CD14-positive monocyte (primary cell): Measurements from ENCODE around the gene TTLL4. TPM values are rescaled to one million over a fixed set of nuclear protein-coding genes. Genes with fewer than 3 reads are reported as not detected.

Experiments
- DNase-seq, 3 donors: peaks; one replicate each; pipeline ENCODE4 v3.0.0-alpha.2; 2011 to 2022
- H2AFZ ChIP-seq: 2 replicates; pipeline ENCODE4 v1.6.0; 2012; ENCODE audit warnings: mild to moderate bottlenecking, low read depth, low read length, inconsistent platforms; ENCODE audit not compliant: insufficient read depth, poor library complexity, severe bottlenecking
- H3K27ac ChIP-seq, 2 donors: 1 replicate in 1 of 2; 2 replicates in 1 of 2; pipeline ENCODE4 v1.5.1; 2012 to 2013; ENCODE audit warnings: low read length in 2 of 2, control low read depth in 1 of 2, inconsistent platforms in 1 of 2, low read depth in 1 of 2, mild to moderate bottlenecking in 1 of 2
- H3K27me3 ChIP-seq, 2 donors: one replicate each; pipeline versions ENCODE4 v1.6.0 to v1.6.1; 2011 to 2013; ENCODE audit warnings: low read length in 2 of 2; ENCODE audit not compliant: control insufficient read depth in 2 of 2, insufficient read depth in 2 of 2
- H3K36me3 ChIP-seq, 2 donors: replicated peaks in 1 of 2; 1 replicate in 1 of 2; 2 replicates in 1 of 2; pipeline versions ENCODE4 v1.5.1 to v1.6.1; 2012 to 2013; ENCODE audit warnings: low read length in 2 of 2, control low read depth in 1 of 2, inconsistent platforms in 1 of 2, mild to moderate bottlenecking in 1 of 2; ENCODE audit not compliant: insufficient read depth in 2 of 2, control insufficient read depth in 1 of 2
- H3K4me1 ChIP-seq, 2 donors: 1 replicate in 1 of 2; 2 replicates in 1 of 2; pipeline versions ENCODE4 v1.5.1 to v1.6.1; 2012 to 2013; ENCODE audit warnings: low read length in 2 of 2, control low read depth in 1 of 2, inconsistent platforms in 1 of 2, mild to moderate bottlenecking in 1 of 2, moderate library complexity in 1 of 2; ENCODE audit not compliant: insufficient read depth in 2 of 2, control insufficient read depth in 1 of 2
- H3K4me2 ChIP-seq: replicated peaks from 2 replicates; pipeline ENCODE3; 2012; ENCODE audit warnings: low read length, moderate library complexity, mild to moderate bottlenecking; ENCODE audit not compliant: poor library complexity, severe bottlenecking; ENCODE audit errors: extremely low read depth
- H3K4me3 ChIP-seq, 3 experiments: fragments of 200-600 bp in 1 of 3; sonication (generic) in 1 of 3; replicated peaks in 1 of 3; 1 replicate in 2 of 3; 2 replicates in 1 of 3; pipeline ENCODE4 v1.5.1; 2011 to 2013; ENCODE audit warnings: low read length in 3 of 3, mild to moderate bottlenecking in 3 of 3, control low read depth in 2 of 3, low read depth in 2 of 3, inconsistent platforms in 1 of 3, moderate library complexity in 1 of 3
- H3K79me2 ChIP-seq: 2 replicates; pipeline ENCODE4 v1.6.0; 2012; ENCODE audit warnings: mild to moderate bottlenecking, control low read depth, inconsistent platforms, low read length, moderate library complexity; ENCODE audit not compliant: insufficient read depth
- H3K9ac ChIP-seq: 2 replicates; pipeline ENCODE4 v1.6.0; 2017; ENCODE audit warnings: low read length, mild to moderate bottlenecking; ENCODE audit not compliant: insufficient read depth, poor library complexity, severe bottlenecking
- H3K9me3 ChIP-seq, 2 donors: replicated peaks in 1 of 2; 1 replicate in 1 of 2; 2 replicates in 1 of 2; pipeline versions ENCODE4 v1.5.1 to v1.6.1; 2012 to 2013; ENCODE audit warnings: low read length in 2 of 2, control low read depth in 1 of 2; ENCODE audit not compliant: control insufficient read depth in 1 of 2, insufficient read depth in 1 of 2
- H4K20me1 ChIP-seq: 2 replicates; pipeline ENCODE4 v1.6.0; 2012; ENCODE audit warnings: mild to moderate bottlenecking, low read length, control low read depth, moderate library complexity; ENCODE audit not compliant: insufficient read depth
- H3K27ac Mint-ChIP-seq, 7 donors: one replicate each; pipeline ENCODE4 v1.8.0; 2020; ENCODE audit warnings: mild to moderate bottlenecking in 7 of 7, mixed read lengths in 7 of 7, moderate library complexity in 6 of 7, inconsistent platforms in 2 of 7
- H3K27me3 Mint-ChIP-seq, 3 donors: one replicate each; pipeline ENCODE4 v1.8.0; 2021 to 2022; ENCODE audit warnings: low read depth in 3 of 3, mild to moderate bottlenecking in 3 of 3, mixed read lengths in 3 of 3, moderate library complexity in 3 of 3, inconsistent platforms in 1 of 3
- H3K36me3 Mint-ChIP-seq, 2 donors: one replicate each; pipeline ENCODE4 v1.8.0; 2020; ENCODE audit warnings: mixed read lengths in 2 of 2, inconsistent platforms in 1 of 2, mild to moderate bottlenecking in 1 of 2
- H3K4me1 Mint-ChIP-seq: one replicate; pipeline ENCODE4 v1.8.0; 2020; ENCODE audit warnings: mild to moderate bottlenecking, mixed read lengths
- H3K4me3 Mint-ChIP-seq, 2 donors: one replicate each; pipeline ENCODE4 v1.8.0; 2020; ENCODE audit warnings: mild to moderate bottlenecking in 2 of 2, mixed read lengths in 2 of 2, moderate library complexity in 1 of 2
- H3K9me3 Mint-ChIP-seq, 7 donors: one replicate each; pipeline ENCODE4 v1.8.0; 2020 to 2022; ENCODE audit warnings: mixed read lengths in 7 of 7, mild to moderate bottlenecking in 6 of 7, moderate library complexity in 6 of 7, inconsistent platforms in 2 of 7
- WGBS: methylation state at CpG from one replicate; pipeline ENCODE4 v1.1.5; 2013; ENCODE audit warnings: missing lambda C conversion rate; ENCODE audit not compliant: insufficient coverage; 5-methylcytosine and 5-hydroxymethylcytosine counted together
- intact Hi-C, 2 donors: fragments of 100-400 bp; cut with micrococcal nuclease; formaldehyde crosslinking; loops; one replicate each; pipeline versions ENCODE4 v1.15.0 to v1.15.1; 2023
- polyA plus RNA-seq, 3 donors: library from polyadenylated mRNA; depleted of rRNA in 1 of 3; unstranded in 2 of 3; stranded (reverse) in 1 of 3; fragments of 300-500 nt in 2 of 3; fragments of >200 nt in 1 of 3; fragmentation: Illumina TruSeq in 2 of 3; gene quantifications; 1 replicate in 2 of 3; 2 replicates in 1 of 3; pipeline ENCODE4 v1.2.3, GENCODE V29; 2012 to 2021
- TF ChIP-seq, protein P1 (sequence below): fragments of 200-600 bp; IDR thresholded peaks from one replicate; pipeline ENCODE4 v1.8.0; 2022; ENCODE audit warnings: antibody characterized with exemption, mild to moderate bottlenecking

The TTLL4 gene
- polyA plus RNA-seq, 3 donors, result 13.5 to 90.2 (median 16.3) TPM

DNA sequence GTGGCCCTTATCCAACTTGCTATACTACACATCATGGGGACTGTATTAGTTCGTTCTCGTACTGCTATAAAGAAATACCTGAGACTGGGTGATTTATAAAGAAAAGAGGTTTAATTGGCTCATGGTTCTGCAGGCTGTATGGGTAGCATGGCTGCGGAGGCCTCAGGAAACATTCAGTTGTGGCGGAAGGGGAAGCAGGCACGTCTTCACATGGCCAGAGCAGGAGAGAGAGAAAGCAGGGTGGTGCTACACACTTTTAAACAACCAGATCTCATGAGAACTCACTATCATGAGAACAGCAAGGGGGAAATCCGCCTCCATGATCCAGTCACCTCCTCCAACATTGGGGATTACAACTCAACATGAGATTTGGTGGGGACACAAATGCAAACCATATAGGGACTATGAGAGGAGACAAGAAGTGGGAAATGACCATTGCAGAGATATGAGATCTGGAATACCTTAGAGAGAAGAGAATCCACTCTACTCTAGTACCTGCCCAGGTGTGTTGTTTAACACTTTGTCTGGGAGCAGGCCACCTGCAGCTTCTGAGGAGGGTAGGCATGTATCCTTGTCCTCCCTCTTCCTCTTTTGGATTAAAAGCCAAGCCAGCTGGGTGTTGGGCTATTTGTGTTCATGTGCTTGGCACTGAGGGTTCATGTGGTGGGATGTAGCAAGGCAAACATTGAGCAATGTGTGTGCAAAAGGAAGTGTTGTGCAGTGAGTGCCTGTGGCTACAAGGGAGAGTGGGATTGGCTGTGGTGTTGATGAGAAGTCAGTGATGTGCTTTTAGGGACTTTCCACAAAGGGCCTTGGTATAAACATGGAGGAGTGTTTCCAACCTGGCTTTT, 22.8 kb downstream of the TTLL4 start:
- peak overlapping the region; percentile 6 for H3K4me2 ChIP-seq
- intact Hi-C loops, result loop anchor here in 1 of 2 donors (1.0 to 5.0 kb wide), 3 partner anchors 11 to 104 kb away; no protein-coding TSS in a partner anchor
- Mint-ChIP-seq H3K9me3 (peaks cover 0 to 12% (median 4%) of the 10 kb centered on the region in 7 donors), H3K4me1 (peaks cover 67% of the 10 kb centered on the region), H3K4me3 (peak overlapping the region; percentile 31 to 57), H3K27ac (peak overlapping the region; percentile 98 to 100 (median 100)), H3K27me3 (peaks cover 0 to 1% (median 0%) of the 10 kb centered on the region in 3 donors), H3K36me3 (peaks cover 49 to 57% of the 10 kb centered on the region in 2 donors)
- H3K4me1 ChIP-seq, result peaks cover 51 to 54% of the 10 kb centered on the region in 2 donors
- H3K9me3 ChIP-seq, result no peaks in the 10 kb centered on the region
- no CpG with 5 or more reads among the region's 6 CpGs for WGBS
- H3K4me3 ChIP-seq, result peak overlapping the region in 1 of 3 experiments; percentile 8
- TF ChIP-seq, protein P1, sequence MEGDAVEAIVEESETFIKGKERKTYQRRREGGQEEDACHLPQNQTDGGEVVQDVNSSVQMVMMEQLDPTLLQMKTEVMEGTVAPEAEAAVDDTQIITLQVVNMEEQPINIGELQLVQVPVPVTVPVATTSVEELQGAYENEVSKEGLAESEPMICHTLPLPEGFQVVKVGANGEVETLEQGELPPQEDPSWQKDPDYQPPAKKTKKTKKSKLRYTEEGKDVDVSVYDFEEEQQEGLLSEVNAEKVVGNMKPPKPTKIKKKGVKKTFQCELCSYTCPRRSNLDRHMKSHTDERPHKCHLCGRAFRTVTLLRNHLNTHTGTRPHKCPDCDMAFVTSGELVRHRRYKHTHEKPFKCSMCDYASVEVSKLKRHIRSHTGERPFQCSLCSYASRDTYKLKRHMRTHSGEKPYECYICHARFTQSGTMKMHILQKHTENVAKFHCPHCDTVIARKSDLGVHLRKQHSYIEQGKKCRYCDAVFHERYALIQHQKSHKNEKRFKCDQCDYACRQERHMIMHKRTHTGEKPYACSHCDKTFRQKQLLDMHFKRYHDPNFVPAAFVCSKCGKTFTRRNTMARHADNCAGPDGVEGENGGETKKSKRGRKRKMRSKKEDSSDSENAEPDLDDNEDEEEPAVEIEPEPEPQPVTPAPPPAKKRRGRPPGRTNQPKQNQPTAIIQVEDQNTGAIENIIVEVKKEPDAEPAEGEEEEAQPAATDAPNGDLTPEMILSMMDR, result no peak
- peak overlapping the region; percentile 70 for H3K9ac ChIP-seq
- H3K36me3 ChIP-seq, result peaks cover 16 to 20% of the 10 kb centered on the region in 2 donors
- H3K27ac ChIP-seq, result peak overlapping the region; percentile 95 to 99
- H2AFZ ChIP-seq, result no peak overlapping the region
- DNase-seq, result peak; percentile 98 to 100 (median 98)
- H3K79me2 ChIP-seq, result peaks cover 59% of the 10 kb centered on the region
- H4K20me1 ChIP-seq, result no peaks in the 10 kb centered on the region
- H3K27me3 ChIP-seq, result no peaks in the 10 kb centered on the region

DNA sequence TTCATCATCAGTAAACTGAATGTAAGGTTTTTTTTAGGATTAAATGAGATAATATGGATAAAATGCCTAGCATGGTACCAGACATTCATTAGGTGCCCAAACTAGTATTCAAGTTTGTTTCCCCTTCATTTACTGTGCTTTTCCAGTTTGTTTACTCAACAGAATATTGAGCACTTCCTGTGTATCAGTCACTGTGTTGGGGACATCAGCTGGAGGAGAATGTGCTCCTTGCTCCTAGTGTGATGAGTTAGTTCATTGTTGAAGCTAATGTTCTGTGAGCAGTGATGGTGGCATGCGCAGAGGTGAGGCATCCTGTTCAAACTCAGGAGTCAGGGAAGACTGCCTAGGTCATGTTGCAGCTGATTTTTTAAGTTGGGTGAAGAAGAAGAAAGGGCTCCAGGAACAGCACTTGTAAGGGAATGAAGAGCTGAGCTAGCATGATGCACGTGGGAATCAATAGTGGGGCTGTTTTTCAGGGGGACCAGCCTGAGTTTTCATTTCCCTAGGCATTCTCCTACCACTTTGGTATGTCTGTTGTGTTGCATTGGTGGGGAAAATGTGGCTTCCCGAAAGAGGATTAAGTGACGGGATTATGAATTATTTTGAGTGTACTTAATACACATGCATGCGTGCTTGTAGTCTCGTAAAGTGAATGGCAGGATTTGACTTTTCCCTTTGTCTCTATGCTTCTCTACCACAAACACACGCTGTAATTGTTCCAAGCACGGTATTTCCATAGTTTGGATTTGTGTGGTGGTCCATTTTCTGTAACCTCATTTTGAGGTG, 23.7 kb downstream of the TTLL4 start:
- Histone ChIP-seq H2AFZ (no peak overlapping the region), H3K4me2 (peak overlapping the region; percentile 17), H3K4me1 (peaks cover 51 to 53% of the 10 kb centered on the region in 2 donors), H3K27me3 (no peaks in the 10 kb centered on the region), H4K20me1 (no peaks in the 10 kb centered on the region), H3K9me3 (no peaks in the 10 kb centered on the region), H3K27ac (peak overlapping the region; percentile 95 to 99), H3K36me3 (peaks cover 23 to 30% of the 10 kb centered on the region in 2 donors), H3K9ac (peak overlapping the region; percentile 70), H3K4me3 (peak overlapping the region in 1 of 3 experiments; percentile 18), H3K79me2 (peaks cover 49% of the 10 kb centered on the region)
- Mint-ChIP-seq H3K36me3 (peaks cover 56 to 62% of the 10 kb centered on the region in 2 donors), H3K27ac (peak overlapping the region; percentile 98 to 100 (median 100)), H3K4me3 (peak overlapping the region in 1 of 2 donors; percentile 75), H3K27me3 (peaks cover 0 to 1% (median 0%) of the 10 kb centered on the region in 3 donors), H3K4me1 (peaks cover 63% of the 10 kb centered on the region), H3K9me3 (peaks cover 0 to 12% (median 4%) of the 10 kb centered on the region in 7 donors)
- peak; percentile 48 to 80 (median 70) for DNase-seq
- 100% methylated on average over 1 of the region's 8 CpGs for WGBS
- TF ChIP-seq, protein P1, result no peak
- intact Hi-C loops, result loop anchor here in 1 of 2 donors (5.0 kb wide), 2 partner anchors 88 to 103 kb away; no protein-coding TSS in a partner anchor
